Umbilical cord (tissue), 2 donors: ENCODE measurements around the gene FBF1. TPM values are rescaled to one million over a fixed set of nuclear protein-coding genes. Genes with fewer than 3 reads are reported as not detected.
"Not testable (repeated sequence)": the region's sequence is repeated elsewhere in the genome, so short reads cannot be mapped to it uniquely, and the experiment has no call there.

Experiments used
- DNase-seq: peaks from one replicate; pipeline ENCODE4 v3.0.0-alpha.2; 2015; ENCODE audit warnings: low spot score
- total RNA-seq: library from RNA; depleted of rRNA; stranded (reverse); fragments of >200 nt; gene quantifications from one replicate; pipeline ENCODE4 v1.2.3, GENCODE V29; 2014; ENCODE audit warnings: low replicate concordance; ENCODE audit not compliant: insufficient read depth

The FBF1 gene, protein sequence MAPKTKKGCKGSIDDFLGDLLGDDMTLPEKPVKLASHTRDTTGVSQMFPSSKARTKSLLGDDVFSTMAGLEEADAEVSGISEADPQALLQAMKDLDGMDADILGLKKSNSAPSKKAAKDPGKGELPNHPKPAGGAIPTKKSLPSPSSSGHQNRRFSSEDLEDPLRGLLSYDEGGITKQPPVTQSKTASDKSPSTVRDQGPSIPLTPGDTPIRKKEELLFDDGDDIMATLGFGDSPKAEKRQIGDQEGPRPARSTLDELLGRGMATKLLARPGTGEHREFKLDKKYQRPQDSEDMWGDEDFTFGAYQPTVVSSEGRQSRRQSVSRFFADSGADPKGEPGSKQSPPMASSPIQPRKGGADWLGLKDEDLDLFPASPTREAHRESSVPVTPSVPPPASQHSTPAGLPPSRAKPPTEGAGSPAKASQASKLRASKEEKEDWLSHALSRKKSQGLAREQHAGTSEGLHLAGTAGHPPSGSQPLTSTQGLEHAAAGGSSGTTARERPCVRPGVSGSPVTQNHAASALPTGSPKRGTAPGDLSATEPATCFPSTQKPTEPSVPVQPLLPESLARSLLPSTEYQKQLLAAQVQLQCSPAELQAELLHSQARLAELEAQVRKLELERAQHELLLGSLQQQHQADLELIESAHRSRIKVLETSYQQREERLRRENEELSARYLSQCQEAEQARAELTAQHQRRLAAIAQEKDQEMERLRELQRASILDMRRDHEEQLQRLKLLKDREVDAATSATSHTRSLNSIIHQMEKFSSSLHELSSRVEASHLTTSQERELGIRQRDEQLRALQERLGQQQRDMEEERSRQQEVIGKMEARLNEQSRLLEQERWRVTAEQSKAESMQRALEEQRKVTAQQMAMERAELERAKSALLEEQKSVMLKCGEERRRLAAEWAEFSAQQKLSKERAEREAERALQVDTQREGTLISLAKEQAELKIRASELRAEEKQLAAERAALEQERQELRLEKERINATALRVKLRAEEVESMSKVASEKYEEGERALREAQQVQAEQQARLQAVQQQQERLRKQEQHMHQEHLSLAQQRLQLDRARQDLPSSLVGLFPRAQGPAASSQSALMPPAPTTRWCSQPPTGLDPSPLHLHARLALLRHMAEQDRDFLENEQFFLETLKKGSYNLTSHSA
- total RNA-seq = 6.7 TPM

GRCh38 chr17:75940727-75941441, at the start of gene FBF1:
FBF1 (minus strand) TSS chr17:75941042; CDS start chr17:75938149, 2,893 bp downstream.
- peak; percentile 97 for DNase-seq

DNA sequence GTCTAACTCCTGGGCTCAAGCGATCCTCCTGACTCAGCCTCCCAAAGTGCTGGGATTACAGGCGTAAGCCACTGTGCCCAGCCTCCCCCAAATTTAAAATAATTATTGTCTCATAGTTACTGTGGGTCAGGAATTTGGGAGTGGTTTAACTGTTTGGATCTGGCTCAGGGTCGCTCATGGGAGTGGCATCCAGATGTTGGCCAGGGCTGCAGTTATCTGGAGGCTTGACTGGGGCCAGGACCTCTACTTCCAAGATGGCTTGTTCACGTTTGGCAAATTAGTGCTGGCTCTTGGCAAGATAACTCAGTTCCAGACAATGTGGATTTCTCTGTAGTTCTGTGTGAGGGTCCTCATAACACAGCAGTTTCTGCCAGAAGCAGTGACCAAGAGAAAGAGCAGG, 46.2 kb upstream of the FBF1 start:
- no peak for DNase-seq

DNA sequence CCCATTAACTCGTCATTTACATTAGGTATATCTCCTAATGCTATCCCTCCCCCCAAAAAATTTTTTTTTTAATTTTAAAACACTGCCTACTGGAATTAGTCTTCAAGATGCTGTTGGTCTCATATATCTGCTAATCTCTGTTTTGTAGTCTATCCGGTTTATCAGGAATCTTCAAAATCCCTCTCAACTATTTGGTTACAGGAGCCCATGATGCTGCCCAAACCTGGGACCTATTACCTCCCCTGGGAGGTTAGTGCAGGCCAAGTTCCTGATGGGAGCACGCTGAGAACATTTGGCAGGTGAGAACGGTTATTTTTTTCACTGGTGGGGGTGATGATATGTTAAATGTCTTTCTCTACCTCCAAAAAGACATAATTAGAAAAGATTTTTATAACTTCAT, 45.1 kb upstream of the FBF1 start:
- no peak for DNase-seq

DNA sequence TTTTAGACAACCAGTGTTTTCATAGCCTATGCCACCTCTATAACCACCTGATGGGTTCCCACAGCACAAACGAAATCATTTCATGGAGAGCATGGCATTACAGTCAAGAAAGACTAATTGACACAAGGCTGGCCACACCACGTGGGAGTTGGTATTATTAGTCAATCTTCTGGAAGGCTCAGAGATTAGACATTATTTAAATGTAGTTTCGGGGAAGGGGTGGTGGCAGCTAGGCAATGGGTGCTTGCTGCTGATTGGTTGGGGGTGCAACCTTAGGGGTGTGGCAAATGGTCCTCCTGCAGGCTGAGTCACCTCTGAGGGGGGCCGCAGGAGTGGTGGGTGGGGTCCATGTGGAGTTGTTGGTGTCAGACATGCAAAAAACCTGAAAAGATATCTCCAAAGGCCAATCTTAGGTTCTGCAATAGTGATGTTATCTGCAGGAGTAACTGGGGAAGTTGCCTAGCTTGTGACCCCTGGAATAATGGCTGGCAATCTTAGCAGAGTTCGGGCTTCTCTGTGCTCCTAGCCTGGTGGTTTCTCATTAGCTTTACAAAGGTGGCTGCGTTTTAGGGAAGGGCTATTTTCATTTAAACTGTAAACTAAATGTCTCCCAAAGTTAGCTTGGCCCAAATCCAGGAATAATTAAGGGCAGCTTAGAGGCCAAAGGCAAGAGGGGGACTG, 42.8 kb upstream of the FBF1 start:
- no peak for DNase-seq

DNA sequence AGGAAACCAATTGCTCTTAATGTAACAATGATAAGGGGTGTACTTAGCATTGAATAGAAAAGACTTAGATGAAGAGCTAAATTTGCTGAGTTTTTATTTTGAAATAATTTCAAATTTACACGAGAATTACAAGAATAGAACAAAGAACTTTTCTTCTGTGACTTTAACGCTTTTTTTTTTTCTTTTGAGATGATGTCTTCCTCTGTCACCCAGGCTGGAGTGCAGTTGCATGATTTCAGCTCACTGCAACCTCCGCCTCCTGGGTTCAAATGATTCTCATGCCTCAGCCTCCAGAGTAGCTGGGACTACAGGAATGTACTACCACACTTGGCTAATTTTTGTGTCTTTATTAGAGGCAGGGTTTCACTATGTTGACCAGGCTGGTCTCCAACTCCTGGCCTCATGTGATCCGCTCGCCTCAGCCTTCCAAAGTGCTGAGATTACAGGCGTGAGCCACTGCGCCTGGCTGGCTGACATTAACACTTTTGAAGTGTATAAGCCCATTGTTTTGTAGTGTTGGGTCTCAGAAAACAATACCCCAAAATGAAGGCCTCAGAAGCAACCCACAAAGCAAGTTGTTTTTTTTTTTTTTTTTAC, 40.3 kb upstream of the FBF1 start:
- DNase-seq = no peak

DNA sequence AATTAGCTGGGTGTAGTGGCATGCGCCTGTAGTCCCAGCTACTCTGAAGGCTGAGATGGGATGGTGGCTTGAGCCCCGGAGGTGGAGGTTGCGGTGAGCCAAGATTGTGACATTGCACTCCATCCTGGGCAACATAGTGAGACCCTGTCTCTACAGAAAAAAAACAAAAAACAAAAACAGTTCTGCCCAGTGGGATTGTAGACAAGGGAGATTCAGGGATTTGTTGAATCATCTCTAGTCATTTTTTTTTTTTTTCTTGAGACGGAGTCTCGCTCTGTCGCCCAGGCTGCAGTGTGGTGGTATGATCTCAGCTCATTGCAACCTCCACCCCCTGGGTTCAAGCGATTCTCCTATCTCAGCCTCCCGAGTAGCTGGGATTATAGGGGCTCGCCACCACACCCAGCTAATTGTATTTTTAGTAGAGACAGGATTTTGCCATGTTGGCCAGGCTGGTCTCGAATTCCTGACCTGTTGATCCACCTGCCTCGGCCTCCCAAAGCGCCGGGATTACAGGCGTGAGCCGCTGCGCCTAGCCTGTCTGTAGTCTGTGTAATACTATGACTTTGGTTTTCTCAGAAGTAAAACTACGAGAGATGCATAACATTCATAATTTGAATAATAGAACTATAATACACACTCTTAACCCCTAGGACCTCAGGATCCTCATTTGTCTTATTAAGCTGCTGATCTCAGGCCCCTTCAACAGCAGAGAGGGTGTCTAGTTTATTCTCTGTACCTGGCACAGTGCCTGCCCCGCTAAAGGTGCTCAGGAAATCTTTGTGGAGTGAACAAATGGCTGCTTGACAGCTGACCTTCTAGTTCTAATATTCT, 39.6 kb upstream of the FBF1 start:
- no peak for DNase-seq

- DNase-seq = no peak
These were observed 38.9 kb upstream of the FBF1 start for GRCh38 chr17:75979705-75980187.

GRCh38 chr17:75978938-75979704, 38.3 kb upstream of the FBF1 start, which contains the start of the genes ACOX1 and TEN1:
ACOX1 (minus strand) TSS chr17:75979166; CDS start chr17:75979073, 93 bp downstream.
TEN1 (plus strand) TSS chr17:75979240; CDS start chr17:75986193, 6,953 bp downstream.
- DNase-seq = peak; percentile 99

GRCh38 chr17:75976175-75976848, 35.5 kb upstream of the FBF1 start:
- DNase-seq = no peak

DNA sequence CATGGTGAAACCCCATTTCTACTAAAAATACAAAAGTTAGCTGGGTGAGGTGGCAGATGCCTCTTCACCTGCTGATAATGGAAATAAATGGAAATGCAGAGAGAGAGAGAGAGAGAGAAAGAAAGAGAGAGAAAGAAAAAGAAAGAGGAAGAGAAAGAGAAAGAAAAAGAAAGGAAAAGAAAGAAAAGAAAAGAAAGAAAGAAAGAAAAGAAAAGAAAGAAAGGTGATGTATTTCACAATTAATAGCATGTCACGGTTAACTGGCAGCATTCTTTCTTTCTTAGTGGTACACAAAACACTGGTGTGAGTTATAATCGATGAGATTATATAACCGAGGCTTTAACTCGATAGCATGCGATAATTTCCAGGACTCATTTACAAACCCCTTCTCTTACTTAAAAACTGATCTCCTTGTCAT, 34.9 kb upstream of the FBF1 start:
- no peak for DNase-seq

DNA sequence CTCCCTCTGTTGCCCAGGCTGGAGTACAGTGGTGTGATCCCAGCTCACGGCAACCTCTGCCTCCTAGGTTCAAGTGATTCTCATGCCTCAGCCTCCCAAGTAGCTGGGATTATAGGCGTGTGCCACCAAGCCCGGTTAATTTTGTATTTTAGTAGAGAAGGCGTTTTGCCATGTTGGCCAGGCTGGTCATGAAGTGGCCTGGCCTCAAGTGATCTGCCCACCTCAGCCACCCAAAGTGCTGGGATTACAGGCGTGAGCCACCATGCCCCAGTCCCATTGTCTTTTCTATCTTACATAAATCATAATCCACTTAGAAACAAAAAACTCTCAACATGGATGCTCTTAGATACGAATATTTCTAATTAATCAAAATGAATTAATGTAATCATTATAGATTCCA, 34.3 kb upstream of the FBF1 start:
- not testable (repeated sequence) for DNase-seq

DNA sequence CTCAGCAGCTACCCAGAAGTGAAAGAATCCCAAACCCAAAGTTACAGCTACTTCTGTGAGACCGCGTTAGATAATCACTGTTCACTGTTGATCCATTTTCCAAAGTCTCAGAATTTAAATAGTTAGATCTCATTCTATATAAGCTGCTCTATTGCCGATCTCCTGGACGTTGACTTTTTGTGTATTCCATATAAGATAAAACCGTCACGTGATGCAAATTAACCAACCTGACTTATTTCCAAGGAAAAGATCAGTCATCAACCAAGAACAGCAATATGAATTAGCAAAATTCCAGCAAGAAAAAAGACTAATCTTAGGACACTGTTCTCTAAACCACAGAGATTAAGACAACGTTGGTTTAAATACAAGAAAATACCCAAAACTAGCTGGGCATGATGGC, 29.8 kb upstream of the FBF1 start:
- no peak for DNase-seq

DNA sequence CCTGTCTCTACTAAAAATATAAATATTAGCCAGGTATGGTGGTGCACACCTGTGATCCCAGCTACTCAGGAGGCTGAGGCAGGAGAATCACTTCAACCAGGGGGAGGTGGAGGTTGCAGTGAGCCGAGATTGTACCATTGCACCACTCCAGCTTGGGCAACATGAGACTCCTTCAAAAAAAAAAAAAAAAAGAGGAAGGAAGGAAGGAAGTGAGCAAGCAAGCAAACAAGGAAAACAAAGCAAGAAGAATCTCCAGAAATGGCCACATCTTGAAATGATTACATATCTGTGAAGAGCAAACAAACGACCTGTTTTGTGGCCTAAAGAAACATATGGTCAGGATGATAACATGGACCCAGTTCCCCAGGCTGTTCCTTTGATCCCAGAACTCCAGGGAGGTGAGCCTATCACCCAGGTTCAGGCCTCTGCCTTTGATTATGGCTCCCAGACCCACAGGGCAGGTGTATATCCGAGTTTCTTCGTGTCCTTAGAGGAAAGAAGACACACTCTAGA, 29.2 kb upstream of the FBF1 start:
- DNase-seq = no peak

- not testable (repeated sequence) for DNase-seq
These were observed 28.2 kb upstream of the FBF1 start for GRCh38 chr17:75969044-75969443.

DNA sequence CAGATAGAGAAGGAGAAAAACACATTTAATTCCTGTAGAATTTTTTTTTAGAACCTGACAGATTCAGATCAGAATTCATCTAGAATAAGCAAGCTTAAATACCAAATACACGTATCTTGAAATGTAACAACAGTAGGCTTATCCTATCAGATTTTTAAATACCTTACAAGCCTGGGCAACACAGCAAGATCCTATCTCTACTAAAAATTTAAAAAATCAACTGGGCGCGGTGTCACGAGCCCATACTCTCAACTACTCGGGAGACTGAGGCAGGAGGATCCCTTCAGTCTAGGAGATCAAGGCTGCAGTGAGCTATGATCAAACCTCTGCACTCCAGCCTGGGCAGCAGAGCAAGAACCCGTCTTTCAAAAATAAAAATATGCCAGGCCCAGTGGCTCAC, 24.6 kb upstream of the FBF1 start:
- DNase-seq = no peak

- no peak for DNase-seq
These were observed 19.1 kb upstream of the FBF1 start for GRCh38 chr17:75959839-75960511.
